GM18505 (cell line): ENCODE measurements around the gene STEAP3.

Experiments
- ATAC-seq: cut with Tn5 transposase; IDR thresholded peaks from one replicate; pipeline ENCODE4 v1.9.1; 2021; ENCODE audit not compliant: unreplicated experiment
- POLR2A ChIP-seq: IDR thresholded peaks from 4 replicates; pipeline ENCODE4 v1.6.1; 2011; ENCODE audit warnings: borderline replicate concordance; ENCODE audit not compliant: insufficient read depth, insufficient read length; ENCODE audit errors: extremely low read depth

The STEAP3 gene, protein sequence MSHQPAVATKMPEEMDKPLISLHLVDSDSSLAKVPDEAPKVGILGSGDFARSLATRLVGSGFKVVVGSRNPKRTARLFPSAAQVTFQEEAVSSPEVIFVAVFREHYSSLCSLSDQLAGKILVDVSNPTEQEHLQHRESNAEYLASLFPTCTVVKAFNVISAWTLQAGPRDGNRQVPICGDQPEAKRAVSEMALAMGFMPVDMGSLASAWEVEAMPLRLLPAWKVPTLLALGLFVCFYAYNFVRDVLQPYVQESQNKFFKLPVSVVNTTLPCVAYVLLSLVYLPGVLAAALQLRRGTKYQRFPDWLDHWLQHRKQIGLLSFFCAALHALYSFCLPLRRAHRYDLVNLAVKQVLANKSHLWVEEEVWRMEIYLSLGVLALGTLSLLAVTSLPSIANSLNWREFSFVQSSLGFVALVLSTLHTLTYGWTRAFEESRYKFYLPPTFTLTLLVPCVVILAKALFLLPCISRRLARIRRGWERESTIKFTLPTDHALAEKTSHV

DNA sequence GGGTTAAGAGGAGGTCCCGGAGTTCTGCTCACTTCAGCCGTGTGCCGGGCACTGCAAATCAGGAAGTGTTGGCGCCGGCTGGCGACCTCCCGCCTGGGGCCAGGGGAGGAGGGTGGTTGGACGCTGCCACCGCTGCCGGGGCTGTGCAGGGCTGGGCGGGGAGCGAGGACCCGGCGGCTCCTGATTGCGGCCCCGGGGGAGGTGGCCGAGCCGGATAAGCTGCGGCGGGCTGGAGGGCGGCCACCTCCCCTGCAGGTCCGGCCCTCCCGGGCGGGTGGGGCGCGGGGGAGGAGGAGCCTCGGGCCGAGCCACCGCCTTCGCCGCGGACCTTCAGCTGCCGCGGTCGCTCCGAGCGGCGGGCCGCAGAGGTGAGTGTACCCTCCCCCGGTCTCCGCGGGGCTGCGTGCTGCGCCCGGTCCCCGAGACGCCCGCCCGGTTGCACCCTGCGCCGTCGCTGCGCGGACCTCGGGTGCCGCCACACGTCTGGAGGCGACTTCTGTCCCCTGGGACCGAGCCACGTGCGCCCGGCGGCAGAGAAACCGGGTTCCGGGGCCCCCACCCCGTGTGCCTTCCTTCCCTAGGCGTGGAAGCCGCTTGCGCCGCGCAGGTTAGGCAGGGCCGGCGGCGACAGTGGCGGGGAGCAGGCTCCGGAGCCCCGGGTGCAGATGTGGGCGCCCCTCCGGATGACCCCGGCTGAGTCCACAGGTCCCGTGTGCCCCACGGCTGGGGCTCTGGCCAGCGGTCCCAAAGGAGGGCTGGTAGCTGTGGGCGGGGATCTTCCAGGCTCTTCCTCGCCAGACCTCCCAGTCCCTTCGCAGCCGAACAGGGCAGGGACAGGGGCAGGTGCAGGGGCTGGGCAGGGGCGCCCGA is at the start of gene STEAP3:
Gene STEAP3 (plus strand): TSS at position 314 of the 870 bp plus-strand sequence. CDS start 7,179 bp downstream, outside the sequence.
- peak; percentile 68 for ATAC-seq
- TF ChIP-seq POLR2A, result peak; percentile 26

DNA sequence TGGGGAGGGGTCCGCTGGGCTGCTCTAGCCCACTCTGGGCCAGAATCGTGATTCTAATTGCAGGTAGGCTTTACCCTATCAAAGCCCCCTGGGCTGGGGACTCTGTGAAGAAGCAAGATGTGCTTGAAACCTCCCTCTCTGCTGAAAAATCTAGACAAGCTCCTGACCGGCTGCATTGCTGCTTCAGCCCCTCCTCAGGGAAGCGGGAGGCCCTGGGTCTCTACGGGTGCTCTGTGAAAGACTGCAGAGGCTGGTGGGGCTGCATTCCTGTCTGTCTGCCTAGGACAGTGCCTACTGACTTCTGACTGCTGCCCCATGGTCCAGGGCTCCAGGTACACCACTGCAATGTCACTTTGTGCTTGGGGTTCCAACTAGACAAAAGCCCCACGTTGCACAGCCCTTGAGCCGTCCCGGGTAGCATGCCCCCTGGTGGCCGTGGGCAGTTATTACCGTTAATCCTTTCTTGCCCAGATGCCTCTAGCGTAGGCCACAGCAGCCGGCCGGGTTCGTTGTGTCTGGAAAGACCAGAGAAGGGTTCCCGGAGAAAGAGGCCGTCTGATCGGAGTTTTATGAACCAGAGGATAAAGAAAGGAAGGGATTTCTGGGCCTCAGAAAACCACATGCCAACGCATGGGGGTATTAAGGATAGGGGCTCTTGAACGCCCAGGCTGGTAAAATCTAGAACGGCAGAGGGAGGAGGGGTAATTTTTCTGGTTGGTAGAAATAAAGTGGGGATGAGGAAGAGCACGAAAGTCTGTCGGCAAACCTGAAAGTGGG is 49.2 kb upstream of the STEAP3 start:
- TF ChIP-seq POLR2A, result no peak
- ATAC-seq, result no peak

DNA sequence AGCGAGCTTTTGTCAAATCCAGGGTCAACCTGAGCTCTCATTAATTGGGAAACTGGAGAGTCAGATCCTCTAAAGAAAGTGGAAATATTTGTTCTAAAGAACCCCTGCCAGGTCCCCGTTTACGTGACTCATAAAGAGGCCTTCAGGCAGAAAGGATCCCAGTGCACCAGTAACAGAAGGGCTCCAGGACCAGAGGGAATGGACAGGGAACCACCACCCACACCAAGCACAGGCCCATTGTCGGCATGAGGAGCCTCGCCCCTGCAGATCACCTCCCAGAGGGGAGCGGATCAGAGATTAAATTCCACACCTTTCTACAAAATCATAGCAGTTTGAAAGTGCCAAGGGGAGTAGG is 48.7 kb upstream of the STEAP3 start:
- no peak for TF ChIP-seq POLR2A
- ATAC-seq, result no peak

DNA sequence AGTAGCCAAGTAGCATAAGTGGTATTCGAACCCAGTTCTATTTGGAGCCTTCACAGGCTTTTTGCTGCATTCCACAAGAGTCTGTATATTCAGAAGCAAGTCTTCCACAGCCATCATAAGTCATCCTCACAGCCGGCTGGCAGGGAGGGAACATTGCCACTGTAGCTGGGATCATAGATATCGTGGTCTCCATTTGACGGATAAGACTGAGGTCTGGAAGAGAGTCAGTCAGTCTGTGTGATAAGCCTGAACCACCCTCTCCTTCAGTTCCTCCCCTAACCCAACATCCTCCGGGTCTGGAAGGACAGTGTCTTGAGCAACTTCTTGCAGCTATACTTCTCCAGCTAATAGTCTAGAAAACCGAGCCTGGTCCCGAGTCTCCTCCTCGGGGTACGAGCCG is 48.1 kb upstream of the STEAP3 start:
- ATAC-seq, result no peak
- TF ChIP-seq POLR2A, result no peak

DNA sequence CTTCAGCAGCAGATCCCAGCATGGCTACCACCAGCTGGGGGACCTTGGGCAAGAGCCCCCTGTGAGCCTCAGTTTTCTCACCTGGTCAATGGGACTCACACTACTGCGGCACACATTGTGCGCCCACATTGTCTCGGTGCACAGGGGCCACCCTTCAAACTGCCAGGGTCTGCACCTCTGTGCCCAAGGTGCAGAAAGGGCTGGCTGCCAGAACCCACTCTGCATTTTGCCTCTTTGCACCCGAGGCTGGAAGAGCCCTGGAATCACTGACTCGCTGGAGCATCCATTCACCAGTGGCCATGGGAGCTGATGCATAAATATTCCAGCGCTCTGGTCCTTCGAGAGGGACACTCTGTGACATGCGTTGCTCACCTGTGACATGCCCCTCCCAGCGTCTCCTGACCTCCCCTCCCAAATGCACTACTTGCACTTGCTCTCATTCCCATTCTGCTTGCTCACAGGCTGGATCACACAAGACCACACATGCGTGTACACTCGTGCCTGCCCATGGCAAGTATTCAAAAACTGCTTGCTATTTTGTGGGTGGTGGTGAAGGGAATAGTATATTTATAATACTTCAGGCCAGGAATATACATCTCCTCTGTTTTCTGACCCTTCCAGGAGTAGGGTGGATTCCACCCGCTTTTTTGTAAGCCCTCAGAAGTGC is 46.3 kb upstream of the STEAP3 start:
- ATAC-seq, result no peak
- no peak for TF ChIP-seq POLR2A

DNA sequence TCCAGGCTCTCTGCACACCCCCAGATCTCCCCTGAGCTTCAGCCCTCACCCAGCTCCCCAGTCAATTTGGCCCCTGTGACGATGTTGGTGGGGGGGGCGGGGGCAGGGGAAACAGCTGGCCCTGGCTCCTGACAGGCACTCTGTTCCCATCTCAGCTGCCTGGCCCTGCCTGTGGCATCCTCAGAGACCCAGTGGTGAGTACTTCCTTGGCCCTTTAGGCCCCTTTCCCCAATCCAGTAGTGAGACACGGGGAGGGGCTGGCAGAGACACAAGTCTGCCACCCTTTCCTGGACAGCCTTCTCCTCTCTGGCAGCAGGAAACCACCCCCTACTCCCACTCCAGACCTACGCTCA is 45.8 kb upstream of the STEAP3 start:
- no peak for ATAC-seq
- TF ChIP-seq POLR2A, result no peak

DNA sequence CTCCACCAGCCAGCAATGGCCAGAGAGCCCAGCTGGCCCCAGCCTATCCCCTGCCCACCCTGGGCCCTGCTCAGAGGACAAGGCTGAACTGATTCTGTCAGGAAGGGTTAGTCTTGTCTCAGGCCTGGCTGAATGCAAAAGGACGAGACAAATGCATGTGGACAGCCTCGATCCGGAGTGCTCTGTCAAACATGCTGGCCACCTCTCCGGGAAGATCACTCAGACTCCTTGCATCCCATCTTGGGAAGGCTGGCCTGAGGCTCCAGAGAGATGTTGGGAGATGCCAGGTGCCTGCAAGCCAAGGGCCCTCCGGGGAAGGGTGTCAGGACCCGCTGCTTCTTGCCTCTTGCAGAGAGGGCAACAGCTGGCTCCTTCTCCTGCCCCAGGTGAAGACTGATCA is 44.9 kb upstream of the STEAP3 start:
- ATAC-seq, result no peak
- no peak for TF ChIP-seq POLR2A

DNA sequence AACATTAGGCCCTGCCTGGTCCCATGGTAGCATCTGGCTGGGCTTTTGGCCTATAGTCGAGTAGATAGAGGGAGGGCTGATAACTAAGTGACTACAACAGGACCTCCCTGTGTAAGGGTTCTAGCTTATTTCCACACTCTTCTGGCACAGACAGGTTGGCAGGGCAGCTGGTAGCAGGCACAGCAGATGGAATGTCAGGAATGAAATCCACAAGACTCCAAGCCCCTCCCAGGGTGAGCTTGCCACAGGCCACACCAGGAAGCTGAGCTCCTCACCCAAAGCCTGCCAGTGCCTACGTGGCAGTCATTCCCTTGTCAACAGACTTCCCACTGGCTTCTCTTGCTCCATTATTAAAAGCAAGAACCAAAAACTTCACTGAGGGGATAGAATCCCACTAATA is 44.4 kb upstream of the STEAP3 start:
- no peak for TF ChIP-seq POLR2A
- no peak for ATAC-seq

DNA sequence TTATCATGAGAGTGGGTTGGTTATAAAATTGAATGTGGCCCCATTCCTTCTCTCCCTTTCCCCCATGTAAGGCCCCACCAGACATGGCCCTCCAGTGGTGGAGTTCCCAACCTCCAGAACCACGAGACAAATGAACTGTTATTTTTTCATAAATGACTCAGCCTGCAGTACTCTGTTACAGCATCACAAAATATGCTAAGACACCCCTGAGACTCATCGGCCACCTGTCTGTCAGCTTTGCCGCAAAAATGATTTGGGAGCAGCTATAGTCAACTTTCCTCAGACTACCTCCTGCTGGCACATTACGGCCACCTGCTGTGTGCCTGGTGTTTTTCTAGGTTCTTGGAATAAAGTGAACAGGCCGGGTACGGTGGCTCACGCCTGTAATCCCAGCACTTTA is 43.6 kb upstream of the STEAP3 start:
- no peak for TF ChIP-seq POLR2A
- ATAC-seq, result no peak

DNA sequence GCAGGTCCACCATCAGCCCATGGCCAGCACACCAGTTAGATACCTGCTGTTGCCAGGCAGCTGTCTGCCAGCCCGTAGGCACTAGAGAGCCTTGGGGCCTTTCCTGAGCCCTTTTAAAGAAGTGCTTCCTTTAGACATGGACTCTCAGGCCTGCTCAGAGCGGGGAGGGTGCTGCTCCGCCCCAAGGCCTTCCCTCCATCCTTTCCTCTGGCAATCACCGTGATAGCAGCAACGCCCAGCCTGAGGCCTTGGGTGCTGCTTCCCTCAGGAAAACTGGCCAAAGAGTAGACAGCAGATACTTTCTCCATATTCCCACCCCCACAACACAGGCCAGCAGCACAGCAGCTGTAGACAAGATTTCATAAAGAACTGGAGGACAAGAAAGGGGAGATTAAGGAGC is 42.7 kb upstream of the STEAP3 start:
- ATAC-seq, result no peak
- TF ChIP-seq POLR2A, result no peak

DNA sequence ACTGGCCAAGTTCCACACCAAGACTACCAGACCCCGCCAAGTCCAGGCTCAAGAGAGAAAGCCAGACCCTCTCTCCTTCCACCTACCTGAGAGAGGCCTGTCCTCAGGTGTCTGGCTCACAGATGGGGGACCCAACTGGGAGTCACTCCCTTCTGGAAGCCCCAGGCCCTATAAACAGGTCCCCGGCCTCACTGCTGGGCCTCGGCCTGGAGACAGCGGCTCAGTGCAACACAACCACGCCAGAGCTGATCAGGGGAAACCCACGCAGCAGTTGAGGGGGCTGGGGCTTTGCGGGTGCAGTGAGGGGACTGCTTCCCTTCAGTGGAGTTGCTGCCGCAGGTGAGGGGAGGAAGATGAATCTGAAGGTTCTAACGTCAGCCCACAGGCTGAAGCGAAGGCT is 42.2 kb upstream of the STEAP3 start:
- no peak for ATAC-seq
- no peak for TF ChIP-seq POLR2A

DNA sequence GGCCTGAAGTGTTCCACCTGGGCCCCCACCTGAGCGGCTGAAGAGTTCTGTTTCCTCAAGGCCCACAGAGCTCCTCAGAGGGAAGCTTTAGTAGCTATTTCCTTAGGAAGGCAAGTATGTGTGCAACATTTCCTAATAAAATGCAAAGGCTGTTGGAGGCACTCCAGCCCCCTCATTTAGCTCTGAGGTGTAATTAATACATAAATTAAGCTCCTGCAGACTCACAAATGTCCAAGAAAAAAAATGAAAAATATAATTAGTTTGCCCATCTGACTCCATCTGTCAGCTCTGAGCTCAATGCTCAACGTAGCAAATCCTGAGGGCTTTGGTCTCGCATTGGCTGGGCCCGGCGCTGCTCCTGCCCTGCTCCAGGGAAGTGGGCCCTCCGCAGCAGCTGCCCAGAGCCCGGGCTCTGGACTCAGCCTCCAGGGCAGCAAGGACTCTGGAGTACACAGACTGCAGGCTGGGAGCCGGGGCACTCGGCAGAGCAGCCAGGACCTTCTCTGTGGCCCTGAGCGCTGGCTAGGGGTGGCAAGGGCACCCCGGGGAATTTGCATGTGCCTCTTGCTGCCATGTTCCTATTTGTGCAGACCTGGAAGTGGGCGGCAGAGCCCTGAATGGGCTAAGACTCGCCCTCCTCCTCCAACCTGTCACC is 41.7 kb upstream of the STEAP3 start:
- no peak for ATAC-seq
- no peak for TF ChIP-seq POLR2A

DNA sequence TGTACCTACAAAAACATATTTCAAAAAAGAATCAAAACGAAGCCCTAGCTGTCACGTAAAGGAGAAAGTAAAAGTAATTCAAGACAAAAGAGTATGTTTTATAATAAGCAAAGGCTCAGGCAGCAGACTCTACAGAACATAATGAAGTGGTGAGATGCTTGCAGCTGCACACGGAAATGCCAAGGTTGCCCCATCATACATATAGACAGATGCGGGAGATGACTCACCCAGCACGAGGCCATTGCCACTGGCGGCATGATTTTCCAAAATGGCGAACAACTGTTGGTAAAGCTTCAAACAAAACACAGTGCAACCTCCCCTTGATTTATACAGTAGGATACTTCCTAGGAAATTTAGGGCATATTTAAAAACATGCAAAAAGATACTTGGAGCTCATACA is 39.1 kb upstream of the STEAP3 start:
- TF ChIP-seq POLR2A, result no peak

More for the DNA sequence above, 39.1 kb upstream of the STEAP3 start:
- ATAC-seq, result no peak
